GM21528 (cell line): ENCODE results near the gene NEK5.

ENCODE experiments used
- ATAC-seq: cut with Tn5 transposase; IDR thresholded peaks from one replicate; pipeline ENCODE4 v1.9.1; 2021; ENCODE audit warnings: mild to moderate bottlenecking, moderate library complexity; ENCODE audit not compliant: unreplicated experiment, low FRiP score

NEK5 gene

GRCh38 chr13:51995677-51996551 lies 133.0 kb downstream of the NEK5 start:
- ATAC-seq = no peak

DNA sequence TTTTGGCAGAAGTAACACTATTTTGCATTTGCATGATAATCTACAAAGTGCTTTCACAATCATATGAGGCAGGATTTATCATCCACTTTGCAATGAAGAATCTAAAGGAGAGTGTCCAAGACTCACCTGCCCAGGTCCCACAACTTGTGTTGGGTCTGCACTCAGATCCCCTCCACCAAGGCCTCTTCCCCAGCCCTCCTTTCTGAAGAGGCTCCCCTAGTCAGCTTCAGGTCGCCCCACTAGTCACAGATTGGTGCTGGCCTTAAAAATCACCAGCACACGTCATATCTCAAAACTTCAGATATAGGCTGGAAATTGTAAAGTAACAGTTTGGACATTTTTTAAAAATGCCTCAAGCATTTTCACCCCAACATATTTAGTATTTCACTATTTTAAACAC lies 135.2 kb downstream of the NEK5 start:
- ATAC-seq = no peak

- ATAC-seq = no peak
These were observed 139.8 kb downstream of the NEK5 start for GRCh38 chr13:51988988-51989618.
